PFSK-1 (cell line): ENCODE measurements around the gene PDCD2L.

ENCODE experiments used
- FOXP2 ChIP-seq: optimal IDR thresholded peaks from 2 replicates; pipeline ENCODE3; 2011; ENCODE audit warnings: borderline replicate concordance, control low read depth, inconsistent platforms; ENCODE audit not compliant: insufficient read depth; ENCODE audit errors: extremely low read length, extremely low read depth
- POLR2AphosphoS5 ChIP-seq: IDR thresholded peaks from 2 replicates; pipeline ENCODE4 v1.6.1; 2012; ENCODE audit warnings: low read depth, mild to moderate bottlenecking, control low read depth, low read length, moderate library complexity
- REST ChIP-seq, 2 experiments: IDR thresholded peaks; 2 replicates each; pipeline versions ENCODE4 v1.6.1 to v1.8.0; 2011 to 2012; ENCODE audit warnings: low read depth in 2 of 2, low read length in 2 of 2, control low read depth in 1 of 2, inconsistent platforms in 1 of 2, mild to moderate bottlenecking in 1 of 2, moderate library complexity in 1 of 2; ENCODE audit not compliant: insufficient read depth in 1 of 2
- SIN3A ChIP-seq: IDR thresholded peaks from 2 replicates; pipeline ENCODE4 v1.6.1; 2012; ENCODE audit warnings: mild to moderate bottlenecking, low read length, moderate library complexity, borderline replicate concordance; ENCODE audit not compliant: insufficient read depth
- TAF1 ChIP-seq: IDR thresholded peaks from 2 replicates; pipeline ENCODE4 v1.6.1; 2012; ENCODE audit warnings: low read length, control low read depth, borderline replicate concordance; ENCODE audit not compliant: insufficient read depth

- TF ChIP-seq POLR2AphosphoS5 (no peak), TAF1 (no peak), REST (IDR thresholded peaks at IDR 0.05; ENCODE audit: insufficient read depth in 1 of 2, low read depth in 2 of 2, low read length in 2 of 2) (no peak), SIN3A (no peak), FOXP2 (no peak)
These were observed 21.7 kb upstream of the PDCD2L start for GRCh38 chr19:34382471-34382870.
